ENCODE results near the gene VAV2. TPM values are rescaled to one million over a fixed set of nuclear protein-coding genes. Genes with fewer than 3 reads are reported as not detected.

Gene VAV2
- total and polyA plus RNA-seq, 9 of the 15 experiments (the other 6 are each of a cell fraction or from before 2014, with no cell fraction given), result 0.01 to 2.7 (median 1.0) TPM; not detected in 1

- Histone ChIP-seq H3K4me3 (no peak overlapping the region), H4K20me1 (replicated peaks; ENCODE audit: control insufficient read depth, insufficient read depth, low read length) (peaks cover 9% of the 10 kb centered on the region; the same call in 1 of the 2 replicates), H2AFZ (ENCODE audit: low read depth, low read length) (no peak overlapping the region), H3K4me1 (replicated peaks in 1 of 2; ENCODE audit: control insufficient read depth in 2 of 2, insufficient read depth in 2 of 2, low read length in 2 of 2) (peaks cover 0 to 21% of the 10 kb centered on the region in 2 experiments; a peak in 2 of 5 replicates), H3K9me1 (ENCODE audit: control insufficient read depth, insufficient read depth, low read length) (no peaks in the 10 kb centered on the region), H3K79me2 (ENCODE audit: control insufficient read depth, insufficient read depth, low read length) (no peaks in the 10 kb centered on the region), H3K27ac (ENCODE audit: extremely low read depth, low read depth, low read length) (no peak overlapping the region), H3K9me3 (replicated peaks; ENCODE audit: control insufficient read depth, insufficient read depth, low read depth, low read length) (no peaks in the 10 kb centered on the region), H3K9ac (ENCODE audit: insufficient read depth in 1 of 2, low read depth in 2 of 2, low read length in 2 of 2) (no peak overlapping the region), H3K36me3 (ENCODE audit: control insufficient read depth, insufficient read depth, low read length) (no peaks in the 10 kb centered on the region), H3K27me3 (ENCODE audit: control insufficient read depth in 2 of 2, insufficient read depth in 2 of 2, low read length in 2 of 2) (peaks cover 2 to 41% of the 10 kb centered on the region in 2 experiments; a peak in 4 of 5 replicates), H3K4me2 (ENCODE audit: insufficient read depth, low read length) (no peak overlapping the region)
- in situ Hi-C loops (cut with MboI), result loop anchor here (5.0 kb wide), 2 partner anchors 208 to 308 kb away; no protein-coding TSS in a partner anchor
- intact Hi-C loops (cut with micrococcal nuclease), result no loop called here
- no TSS peak for BruUV-seq (replicated peaks)
- FAIRE-seq (no peak), DNase-seq (ENCODE audit: extremely low read depth in 1 of 4, low spot score in 3 of 4) (no peak), ATAC-seq (no peak)
- ChIA-PET POLR2A (interaction anchor here (0.6 kb wide), 1 partner anchor 17 kb away, joined by 3 read pairs; no protein-coding TSS in a partner anchor), CTCF (ENCODE audit: low intra/inter-chr PET ratio) (interaction anchor here (1.2 kb wide), 1 partner anchor 205 kb away, joined by 4 read pairs; no protein-coding TSS in a partner anchor)
- WGBS (ENCODE audit: insufficient coverage, low coverage, missing lambda C conversion rate), result 1% methylated on average over 8 of the region's 8 CpGs
- TF ChIP-seq ZBTB5 (IDR thresholded peaks at IDR 0.05) (no peak), KLF10 (CRISPR knock-in tag; IDR thresholded peaks at IDR 0.05) (no peak), DDX20 (tag; IDR thresholded peaks at IDR 0.05; ENCODE audit: low read depth) (no peak), MLX (CRISPR knock-in tag; conservative IDR thresholded peaks at IDR 0.05) (no peak), ZMIZ1 (IDR thresholded peaks at IDR 0.05; ENCODE audit: low read depth in 2 of 2, low read length in 2 of 2) (no peak), HNRNPL (IDR thresholded peaks at IDR 0.05; ENCODE audit: low read depth, low read length) (no peak), PATZ1 (CRISPR knock-in tag; IDR thresholded peaks at IDR 0.05; ENCODE audit: borderline replicate concordance) (no peak), RBM14 (IDR thresholded peaks at IDR 0.05; ENCODE audit: borderline replicate concordance, insufficient read depth, low read depth, low read length) (no peak)
Observed at GRCh38 chr9:133789778-133790177, 202.3 kb downstream of the VAV2 start.

All from K562 (cell line).